DOHH2 (cell line): ENCODE data around the gene ANKRD23.

Experiments
- CTCF ChIP-seq: fragments of 200-600 bp; sonication (generic); IDR thresholded peaks from one replicate; pipeline ENCODE4 v1.5.1; 2014; ENCODE audit warnings: antibody characterized with exemption, mild to moderate bottlenecking, low read depth, low read length; ENCODE audit not compliant: poor library complexity, severe bottlenecking
- EZH2phosphoT487 ChIP-seq: fragments of 200-600 bp; sonication (generic); IDR thresholded peaks from 2 replicates; pipeline ENCODE4 v1.6.1; 2017; ENCODE audit warnings: borderline replicate concordance, mild to moderate bottlenecking, antibody characterized with exemption, low read length, moderate library complexity, mixed read lengths

DNA sequence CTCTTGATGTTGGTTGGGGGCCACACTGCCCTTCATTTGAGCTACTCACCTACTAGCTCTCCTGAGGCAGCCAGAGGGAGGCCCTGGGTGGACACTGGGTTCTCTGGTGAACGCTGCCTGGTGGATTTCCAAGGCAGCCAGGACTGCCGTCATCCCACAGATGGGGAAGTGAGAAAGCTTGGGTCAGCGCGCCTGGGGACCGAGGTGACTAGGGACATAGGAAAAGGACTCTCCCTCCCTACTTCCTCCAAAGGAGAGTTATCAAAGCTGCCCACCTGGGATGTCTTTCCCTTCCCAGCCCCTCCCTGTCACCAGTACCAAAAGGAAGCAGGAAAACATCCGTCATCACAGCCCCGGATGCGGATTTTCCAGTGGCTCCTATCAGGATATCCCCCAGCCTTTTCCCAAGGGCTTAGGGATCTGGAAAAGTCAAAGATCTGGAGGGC, 29.9 kb upstream of the ANKRD23 start:
- TF ChIP-seq CTCF (no peak), EZH2phosphoT487 (no peak)
